VCaP (cell line): ENCODE results near the gene LRRC37B.
"Not testable (repeated sequence)": the region's sequence is repeated elsewhere in the genome, so short reads cannot be mapped to it uniquely, and the experiment has no call there.

Experiments
- H3K27ac ChIP-seq: fragments of 450-650 bp; 2 replicates; pipeline ENCODE4 v1.5.1; 2017
- TF ChIP-seq, protein P1 (sequence below): fragments of 450-650 bp; conservative IDR thresholded peaks from 2 replicates; pipeline ENCODE4 v1.5.1; 2017; ENCODE audit warnings: mild to moderate bottlenecking, moderate library complexity

The LRRC37B gene

GRCh38 chr17:32006957-32007462, at the start of gene LRRC37B:
Gene LRRC37B (plus strand): TSS chr17:32007383. CDS start chr17:32021393, 14,010 bp downstream.
- TF ChIP-seq, protein P1, sequence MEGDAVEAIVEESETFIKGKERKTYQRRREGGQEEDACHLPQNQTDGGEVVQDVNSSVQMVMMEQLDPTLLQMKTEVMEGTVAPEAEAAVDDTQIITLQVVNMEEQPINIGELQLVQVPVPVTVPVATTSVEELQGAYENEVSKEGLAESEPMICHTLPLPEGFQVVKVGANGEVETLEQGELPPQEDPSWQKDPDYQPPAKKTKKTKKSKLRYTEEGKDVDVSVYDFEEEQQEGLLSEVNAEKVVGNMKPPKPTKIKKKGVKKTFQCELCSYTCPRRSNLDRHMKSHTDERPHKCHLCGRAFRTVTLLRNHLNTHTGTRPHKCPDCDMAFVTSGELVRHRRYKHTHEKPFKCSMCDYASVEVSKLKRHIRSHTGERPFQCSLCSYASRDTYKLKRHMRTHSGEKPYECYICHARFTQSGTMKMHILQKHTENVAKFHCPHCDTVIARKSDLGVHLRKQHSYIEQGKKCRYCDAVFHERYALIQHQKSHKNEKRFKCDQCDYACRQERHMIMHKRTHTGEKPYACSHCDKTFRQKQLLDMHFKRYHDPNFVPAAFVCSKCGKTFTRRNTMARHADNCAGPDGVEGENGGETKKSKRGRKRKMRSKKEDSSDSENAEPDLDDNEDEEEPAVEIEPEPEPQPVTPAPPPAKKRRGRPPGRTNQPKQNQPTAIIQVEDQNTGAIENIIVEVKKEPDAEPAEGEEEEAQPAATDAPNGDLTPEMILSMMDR = peak; percentile 99
- H3K27ac ChIP-seq = peak within 1 kb of the TSS; percentile 95

DNA sequence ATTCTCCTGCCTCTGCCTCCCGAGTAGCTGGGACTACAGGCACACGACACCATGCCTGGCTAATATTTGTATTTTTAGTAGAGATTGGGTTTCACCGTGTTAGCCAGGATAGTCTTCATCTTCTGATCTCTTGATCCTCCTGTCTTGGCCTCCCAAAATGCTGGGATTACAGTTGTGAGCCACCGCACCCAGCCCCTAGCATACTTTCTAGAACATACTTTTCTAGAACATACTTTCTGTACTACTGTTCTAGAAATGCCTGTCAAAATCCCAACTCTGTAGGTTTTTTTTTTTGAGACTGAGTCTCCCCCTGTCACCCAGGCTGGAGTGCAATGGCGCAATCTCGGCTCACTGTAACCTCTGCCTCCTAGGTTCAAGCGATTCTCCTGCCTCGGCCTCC, 43.1 kb upstream of the LRRC37B start:
- H3K27ac ChIP-seq = not testable (repeated sequence)

DNA sequence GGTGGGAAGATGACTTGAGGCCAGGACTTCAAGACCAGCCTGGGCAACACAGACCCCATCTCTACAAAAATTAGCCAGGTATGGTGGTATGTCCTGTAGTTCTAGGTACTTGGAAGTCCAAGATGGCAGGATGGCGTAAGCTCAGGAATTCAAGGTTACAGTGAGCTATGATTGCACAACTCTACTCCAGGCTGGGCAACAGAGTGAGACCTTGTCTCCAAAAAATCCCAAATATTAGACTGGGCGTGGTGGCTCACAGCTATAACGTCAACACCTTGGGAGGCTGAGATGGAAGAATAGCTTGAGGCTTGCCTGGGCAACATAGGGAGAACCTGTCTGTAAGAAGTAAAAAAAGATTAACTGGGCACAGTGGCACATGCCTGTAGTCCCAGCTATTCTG, 39.5 kb upstream of the LRRC37B start:
- TF ChIP-seq, protein P1 = no peak
- H3K27ac ChIP-seq = no peak overlapping the region

DNA sequence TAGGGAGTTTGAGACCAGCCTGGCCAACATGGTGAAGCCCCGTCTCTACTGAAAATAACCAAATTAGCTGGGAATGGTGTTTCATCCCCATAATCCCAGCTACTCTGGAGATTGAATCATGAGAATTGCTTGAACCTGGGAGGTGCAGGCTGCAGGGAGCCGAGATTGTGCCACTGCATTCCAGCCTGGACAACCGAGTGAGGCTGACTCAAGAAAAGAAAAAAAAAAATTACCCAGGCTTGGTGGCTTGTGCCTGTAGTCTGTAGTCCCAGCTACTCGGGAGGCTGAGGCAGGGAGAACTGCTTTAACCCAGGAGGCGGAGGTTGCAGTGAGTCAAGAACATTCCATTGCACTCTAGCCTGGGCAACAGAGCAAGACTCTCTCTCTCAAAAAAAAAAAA, 36.8 kb upstream of the LRRC37B start:
- H3K27ac ChIP-seq = not testable (repeated sequence)

DNA sequence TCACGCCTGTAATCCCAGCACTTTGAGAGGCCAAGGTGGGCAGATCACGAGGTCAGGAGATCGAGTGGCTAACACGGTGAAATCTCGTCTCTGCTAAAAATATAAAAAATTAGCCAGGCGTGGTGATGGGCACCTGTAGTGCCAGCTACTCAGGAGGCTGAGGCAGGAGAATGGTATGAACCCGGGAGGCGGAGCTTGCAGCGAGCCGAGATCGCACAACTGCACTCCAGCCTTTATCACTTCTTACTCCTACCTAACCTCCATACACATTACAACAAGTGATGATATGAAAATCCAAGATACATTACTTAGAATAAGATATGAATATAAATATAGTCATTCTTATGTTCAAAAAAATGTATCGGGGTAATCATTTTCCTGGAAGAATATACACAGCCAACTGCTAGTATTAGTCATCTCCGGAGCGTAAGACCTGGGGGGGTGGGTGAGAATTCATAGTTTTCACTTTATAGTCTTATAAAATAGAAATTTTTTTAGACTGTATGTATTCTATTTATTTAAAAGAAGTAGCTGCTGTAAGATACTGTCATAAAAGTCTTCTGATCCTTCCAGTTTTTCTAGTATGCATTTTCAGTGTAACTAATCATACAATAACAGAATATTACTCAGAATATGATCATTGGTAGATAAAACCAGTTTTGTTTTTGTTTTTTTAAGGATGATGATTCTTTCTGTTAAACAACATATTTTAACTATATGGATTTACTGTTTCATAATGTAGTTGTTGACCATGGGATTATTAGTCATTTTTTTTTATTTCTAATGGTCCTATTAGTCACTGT, 32.7 kb upstream of the LRRC37B start:
- peak overlapping the region; percentile 14; the same call in 1 of the 2 replicates for H3K27ac ChIP-seq

GRCh38 chr17:31975391-31975790, 31.8 kb upstream of the LRRC37B start:
- H3K27ac ChIP-seq = not testable (repeated sequence)

DNA sequence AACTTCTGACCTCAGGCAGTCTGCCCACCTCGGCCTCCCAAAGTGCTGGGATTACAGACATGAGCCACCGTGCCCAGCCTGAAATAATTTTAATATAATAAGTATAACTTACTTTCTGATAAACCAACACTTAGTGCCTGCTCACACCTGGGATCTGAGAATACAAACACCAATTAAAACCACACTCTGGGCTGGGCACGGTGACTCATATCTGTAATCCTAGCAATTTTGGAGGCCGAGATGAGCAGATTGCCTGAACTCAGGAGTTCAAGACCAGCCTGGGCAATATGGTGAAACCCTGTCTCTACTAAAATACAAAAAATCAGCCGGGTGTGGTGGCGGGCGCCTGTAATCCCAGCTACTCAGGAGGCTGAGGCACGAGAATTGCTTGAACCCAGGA, 15.4 kb upstream of the LRRC37B start:
- not testable (repeated sequence) for H3K27ac ChIP-seq

DNA sequence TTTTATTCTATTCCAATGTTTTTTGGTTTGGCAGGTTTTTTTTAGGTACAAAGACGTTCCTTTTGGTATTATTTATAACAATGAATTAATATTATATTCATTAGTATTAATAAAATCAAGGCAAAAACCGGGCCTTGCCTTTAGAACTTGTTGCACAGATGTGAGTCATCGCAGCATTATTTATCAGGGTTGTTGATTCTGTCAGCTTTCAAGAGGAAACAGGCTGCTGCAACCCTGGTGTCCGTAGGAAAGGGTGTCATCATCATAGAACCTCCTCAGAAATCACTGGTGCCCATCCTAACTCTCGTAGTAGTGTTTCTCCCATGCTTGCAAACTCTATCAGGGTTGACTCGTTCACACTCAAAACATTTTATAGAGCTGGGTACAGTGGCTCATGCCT, 10.2 kb upstream of the LRRC37B start:
- H3K27ac ChIP-seq = no peak overlapping the region
- TF ChIP-seq, protein P1 = no peak

- TF ChIP-seq, protein P1 = peak; percentile 63
- peak overlapping the region; percentile 95 for H3K27ac ChIP-seq
Observed at GRCh38 chr17:32007463-32008298, 498 bp downstream of the LRRC37B start.

- TF ChIP-seq, protein P1 = no peak
- H3K27ac ChIP-seq = peak overlapping the region; percentile 95
Observed at GRCh38 chr17:32009262-32009542, 2.0 kb downstream of the LRRC37B start.
